AG10803 (cell line): ENCODE results near the gene NDST4.
A peak's percentile ranks its signal among the peaks of the same experiment; 100 is the strongest.

Experiments used
- DNase-seq: peaks from one replicate; pipeline ENCODE4 v3.0.0; 2010; ENCODE audit warnings: low read depth
- H3K4me3 ChIP-seq: 2 replicates; pipeline ENCODE4 v1.5.1; 2011; ENCODE audit warnings: mild to moderate bottlenecking, low read length, control low read depth
- TF ChIP-seq, protein P1 (sequence below): conservative IDR thresholded peaks from 2 replicates; pipeline ENCODE4 v1.5.1; 2011; ENCODE audit warnings: mild to moderate bottlenecking, low read length, control low read depth, inconsistent platforms

NDST4 gene

DNA sequence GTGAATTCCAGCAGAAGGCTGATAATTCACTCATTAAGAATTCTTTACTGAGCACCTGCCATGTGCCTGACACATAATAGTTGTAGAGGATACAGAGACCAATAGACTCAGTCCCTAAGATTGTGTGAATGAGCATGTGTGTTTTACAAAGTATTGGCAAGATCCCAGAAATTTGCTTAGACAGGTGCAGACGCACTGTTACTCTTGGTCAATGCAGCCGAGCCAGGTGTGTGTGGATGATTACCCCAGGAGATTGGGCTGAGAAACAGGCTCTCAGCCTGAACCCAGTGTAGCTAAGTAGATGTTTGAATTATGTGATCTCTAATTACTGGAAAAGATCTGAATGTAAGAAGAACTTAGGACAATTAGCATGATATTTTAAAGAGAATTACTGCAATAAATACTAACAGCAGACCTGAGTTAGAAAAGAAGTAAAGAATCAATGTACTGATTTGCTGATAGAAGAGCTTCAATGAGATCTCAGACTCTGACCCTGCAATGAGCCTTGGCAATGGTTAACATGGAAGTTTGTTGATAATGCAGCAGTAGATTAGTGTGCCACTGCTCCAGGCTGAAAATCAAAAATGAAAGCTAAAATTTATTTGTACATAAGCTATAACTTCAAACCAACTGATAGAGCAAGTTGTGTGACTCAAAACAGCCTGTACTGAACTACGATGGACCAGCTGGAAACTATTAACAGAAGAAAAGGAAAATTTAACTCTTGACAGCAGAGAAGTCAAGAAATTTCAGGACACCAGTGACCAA lies 32.2 kb upstream of the NDST4 start:
- TF ChIP-seq, protein P1, sequence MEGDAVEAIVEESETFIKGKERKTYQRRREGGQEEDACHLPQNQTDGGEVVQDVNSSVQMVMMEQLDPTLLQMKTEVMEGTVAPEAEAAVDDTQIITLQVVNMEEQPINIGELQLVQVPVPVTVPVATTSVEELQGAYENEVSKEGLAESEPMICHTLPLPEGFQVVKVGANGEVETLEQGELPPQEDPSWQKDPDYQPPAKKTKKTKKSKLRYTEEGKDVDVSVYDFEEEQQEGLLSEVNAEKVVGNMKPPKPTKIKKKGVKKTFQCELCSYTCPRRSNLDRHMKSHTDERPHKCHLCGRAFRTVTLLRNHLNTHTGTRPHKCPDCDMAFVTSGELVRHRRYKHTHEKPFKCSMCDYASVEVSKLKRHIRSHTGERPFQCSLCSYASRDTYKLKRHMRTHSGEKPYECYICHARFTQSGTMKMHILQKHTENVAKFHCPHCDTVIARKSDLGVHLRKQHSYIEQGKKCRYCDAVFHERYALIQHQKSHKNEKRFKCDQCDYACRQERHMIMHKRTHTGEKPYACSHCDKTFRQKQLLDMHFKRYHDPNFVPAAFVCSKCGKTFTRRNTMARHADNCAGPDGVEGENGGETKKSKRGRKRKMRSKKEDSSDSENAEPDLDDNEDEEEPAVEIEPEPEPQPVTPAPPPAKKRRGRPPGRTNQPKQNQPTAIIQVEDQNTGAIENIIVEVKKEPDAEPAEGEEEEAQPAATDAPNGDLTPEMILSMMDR: no peak
- DNase-seq: no peak
- H3K4me3 ChIP-seq: no peak overlapping the region

DNA sequence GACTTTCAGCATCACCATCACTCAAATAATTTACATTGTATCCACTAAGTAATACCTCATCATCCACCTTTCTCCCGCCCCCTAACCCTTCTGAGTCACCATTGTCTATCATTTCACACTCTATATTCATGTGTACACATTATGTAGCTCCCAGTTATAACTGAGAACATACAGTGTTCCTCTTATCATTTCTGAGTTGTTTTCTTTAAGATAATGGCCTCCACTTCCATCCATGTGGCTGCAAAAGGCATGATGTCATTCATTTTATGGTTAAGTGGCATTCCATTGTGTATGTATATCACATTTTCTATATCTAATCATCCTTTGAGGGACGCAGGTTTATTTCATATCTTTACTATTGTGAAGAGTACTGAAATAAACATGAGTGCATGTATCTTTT lies 14.6 kb upstream of the NDST4 start:
- TF ChIP-seq, protein P1: no peak
- H3K4me3 ChIP-seq: no peak overlapping the region
- no peak for DNase-seq

DNA sequence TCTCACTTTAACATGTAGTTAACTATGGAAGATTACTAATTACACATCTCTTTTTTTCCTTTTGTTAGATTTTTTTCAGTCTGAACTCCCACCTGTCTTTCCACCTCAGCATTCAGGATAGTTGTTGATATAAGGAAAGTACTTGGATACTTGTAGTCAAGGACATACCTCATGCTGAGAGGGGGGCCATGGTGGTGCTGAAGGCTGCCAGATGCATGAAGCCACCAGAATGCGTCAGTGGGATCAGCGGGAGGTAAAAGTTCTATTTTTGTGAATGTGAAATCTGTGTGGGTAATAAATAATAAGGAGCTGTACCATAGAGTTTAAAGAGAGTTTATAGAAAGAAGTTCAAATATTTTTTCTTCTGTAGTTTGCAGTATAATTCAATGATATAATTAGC lies 13.1 kb upstream of the NDST4 start:
- no peak overlapping the region for H3K4me3 ChIP-seq
- TF ChIP-seq, protein P1: no peak
- DNase-seq: no peak

DNA sequence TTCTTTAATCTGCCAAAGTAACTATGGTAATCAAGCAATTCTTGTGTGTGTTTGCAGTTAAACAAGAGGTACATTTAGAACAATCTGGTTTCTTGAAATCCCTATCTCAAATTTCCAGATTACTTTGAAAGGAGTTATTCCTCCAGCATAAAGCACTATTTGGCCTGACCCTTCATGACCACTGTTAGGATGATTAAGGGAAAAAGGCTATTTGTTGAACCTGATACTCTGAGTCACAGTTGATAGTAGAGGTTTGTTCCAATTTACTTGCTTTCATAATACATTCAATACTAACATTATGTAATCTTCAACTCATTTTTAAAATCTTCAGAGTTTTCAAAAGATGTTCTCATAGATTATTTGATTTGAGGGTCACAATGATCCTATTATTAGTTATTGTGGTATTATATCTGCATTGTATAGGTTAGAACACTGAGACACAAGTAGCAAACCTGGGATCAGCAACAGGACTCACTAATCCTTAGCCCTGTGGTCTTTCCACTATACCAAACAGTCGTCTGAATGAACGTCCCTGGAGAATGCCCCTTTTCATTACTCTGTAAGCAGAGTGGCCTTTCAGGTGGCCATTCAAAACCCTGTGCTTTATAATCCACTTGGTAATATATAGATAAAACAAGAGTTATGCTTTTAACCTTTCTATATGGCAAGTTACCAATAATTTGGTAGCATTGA lies 8.1 kb upstream of the NDST4 start:
- H3K4me3 ChIP-seq: no peak overlapping the region
- no peak for DNase-seq
- TF ChIP-seq, protein P1: no peak

DNA sequence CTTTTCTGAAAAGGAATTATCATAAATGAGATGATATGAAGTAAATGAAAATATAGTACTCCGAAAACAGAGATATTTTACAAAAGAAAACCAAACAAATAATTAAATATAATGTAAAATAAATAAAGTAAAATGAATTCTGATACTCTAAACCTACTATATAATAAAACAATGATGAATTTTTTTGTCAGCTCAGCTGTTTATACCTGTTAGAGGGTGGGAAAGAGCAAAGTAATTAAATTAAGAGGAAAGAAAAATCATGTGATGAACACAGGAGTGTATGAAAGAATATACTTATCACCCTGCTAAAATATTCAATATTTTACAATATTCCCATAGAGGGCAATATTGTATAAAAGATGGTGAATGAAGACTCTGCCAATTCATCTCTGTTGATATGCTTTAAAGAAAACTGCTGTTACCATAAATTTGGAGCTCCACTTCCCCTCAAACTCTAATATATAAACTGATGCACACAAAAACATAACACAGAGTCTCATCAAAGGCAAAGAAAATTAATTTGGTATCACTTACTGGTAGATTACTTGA lies 6.5 kb upstream of the NDST4 start:
- H3K4me3 ChIP-seq: no peak overlapping the region
- TF ChIP-seq, protein P1: peak; percentile 37
- DNase-seq: no peak

DNA sequence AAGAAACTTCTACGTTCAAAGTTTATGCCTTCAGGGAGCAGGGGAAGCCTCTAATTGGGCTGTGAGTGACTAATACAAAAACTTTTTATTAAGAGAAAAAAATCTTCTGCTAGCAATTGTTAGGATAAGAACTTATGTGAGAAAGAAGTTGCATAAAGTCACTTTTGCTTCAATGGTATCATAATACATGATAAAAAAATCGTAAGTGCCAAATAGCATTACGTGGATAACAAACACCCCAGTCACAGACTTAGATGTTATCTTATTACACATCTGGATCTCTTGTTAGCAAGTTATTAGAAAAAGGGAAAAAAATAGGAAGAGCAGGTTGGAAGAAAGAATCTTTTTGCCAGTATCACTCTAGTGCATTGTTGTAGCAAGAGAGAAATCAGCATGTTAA lies 4.2 kb upstream of the NDST4 start:
- H3K4me3 ChIP-seq: no peak overlapping the region
- TF ChIP-seq, protein P1: no peak
- DNase-seq: no peak
